ENCODE results near the gene TMTC1. TPM values are rescaled to one million over a fixed set of nuclear protein-coding genes. Genes with fewer than 3 reads are reported as not detected.

Gene TMTC1
- polyA plus RNA-seq, 4 donors: 1.1 to 11.4 (median 1.1) TPM

DNA sequence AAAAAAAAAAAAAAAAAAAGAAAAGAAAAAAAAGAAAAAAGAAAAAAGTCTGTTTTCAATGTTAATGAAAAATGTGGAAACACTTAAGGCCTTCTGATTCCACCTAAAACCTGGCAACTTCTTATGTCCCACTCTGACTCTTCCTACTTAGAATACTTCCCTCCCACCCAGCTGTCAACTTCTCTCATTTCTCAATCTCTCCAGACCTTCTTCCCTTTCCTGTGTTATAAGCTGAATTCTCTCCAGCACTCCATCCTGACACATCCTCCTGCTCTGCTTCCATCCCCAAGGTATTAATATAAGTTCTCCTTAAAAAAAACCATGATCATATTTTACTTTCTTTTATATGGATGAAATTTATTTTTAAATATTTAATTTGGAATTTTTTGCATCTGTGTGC is 20.3 kb upstream of the TMTC1 start:
- Histone ChIP-seq H3K4me3 (ENCODE audit: low read depth in 1 of 3, low read length in 3 of 3) (no peak overlapping the region), H3K9me3 (ENCODE audit: control insufficient read depth in 2 of 2, insufficient read depth in 1 of 2, low read depth in 1 of 2, low read length in 1 of 2) (peaks cover 0 to 3% of the 10 kb centered on the region in 2 donors), H3K4me1 (ENCODE audit: control insufficient read depth in 3 of 3, insufficient read depth in 2 of 3, low read depth in 1 of 3, low read length in 2 of 3) (no peaks in the 10 kb centered on the region), H3K27ac (ENCODE audit: low read depth in 1 of 3, low read length in 2 of 3) (no peak overlapping the region), H3K36me3 (ENCODE audit: control insufficient read depth in 3 of 3, insufficient read depth in 2 of 3, low read depth in 1 of 3, low read length in 3 of 3) (no peaks in the 10 kb centered on the region), H3K27me3 (ENCODE audit: control insufficient read depth in 3 of 3, insufficient read depth in 3 of 3, low read length in 3 of 3) (no peaks in the 10 kb centered on the region)
- no peak for FAIRE-seq
- DNase-seq: no peak

DNA sequence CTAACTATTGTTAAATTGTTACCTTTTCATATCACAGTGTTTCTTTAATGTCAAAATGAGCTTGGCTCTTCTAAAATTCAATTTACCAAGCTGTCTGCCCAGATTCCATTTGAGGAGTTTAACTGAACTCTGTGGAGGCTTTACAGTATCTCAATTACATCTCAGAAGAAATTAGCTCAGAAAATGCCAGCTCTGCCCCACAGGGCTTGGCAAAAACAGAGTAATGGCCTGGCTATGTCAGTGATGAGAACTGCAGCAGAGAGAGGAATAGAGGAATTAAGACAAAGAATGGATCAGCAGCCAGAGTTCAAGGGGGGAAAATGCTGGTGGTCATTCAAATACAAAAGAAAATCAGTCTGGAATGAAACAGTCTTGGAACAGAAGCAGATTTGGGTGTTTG is 15.8 kb upstream of the TMTC1 start:
- Histone ChIP-seq H3K4me3 (ENCODE audit: low read depth in 1 of 3, low read length in 3 of 3) (no peak overlapping the region), H3K27me3 (ENCODE audit: control insufficient read depth in 3 of 3, insufficient read depth in 3 of 3, low read length in 3 of 3) (no peaks in the 10 kb centered on the region), H3K36me3 (ENCODE audit: control insufficient read depth in 3 of 3, insufficient read depth in 2 of 3, low read depth in 1 of 3, low read length in 3 of 3) (no peaks in the 10 kb centered on the region), H3K4me1 (ENCODE audit: control insufficient read depth in 3 of 3, insufficient read depth in 2 of 3, low read depth in 1 of 3, low read length in 2 of 3) (no peaks in the 10 kb centered on the region), H3K27ac (ENCODE audit: low read depth in 1 of 3, low read length in 2 of 3) (no peak overlapping the region), H3K9me3 (ENCODE audit: control insufficient read depth in 2 of 2, insufficient read depth in 1 of 2, low read depth in 1 of 2, low read length in 1 of 2) (no peaks in the 10 kb centered on the region)
- DNase-seq: no peak
- FAIRE-seq: no peak

DNA sequence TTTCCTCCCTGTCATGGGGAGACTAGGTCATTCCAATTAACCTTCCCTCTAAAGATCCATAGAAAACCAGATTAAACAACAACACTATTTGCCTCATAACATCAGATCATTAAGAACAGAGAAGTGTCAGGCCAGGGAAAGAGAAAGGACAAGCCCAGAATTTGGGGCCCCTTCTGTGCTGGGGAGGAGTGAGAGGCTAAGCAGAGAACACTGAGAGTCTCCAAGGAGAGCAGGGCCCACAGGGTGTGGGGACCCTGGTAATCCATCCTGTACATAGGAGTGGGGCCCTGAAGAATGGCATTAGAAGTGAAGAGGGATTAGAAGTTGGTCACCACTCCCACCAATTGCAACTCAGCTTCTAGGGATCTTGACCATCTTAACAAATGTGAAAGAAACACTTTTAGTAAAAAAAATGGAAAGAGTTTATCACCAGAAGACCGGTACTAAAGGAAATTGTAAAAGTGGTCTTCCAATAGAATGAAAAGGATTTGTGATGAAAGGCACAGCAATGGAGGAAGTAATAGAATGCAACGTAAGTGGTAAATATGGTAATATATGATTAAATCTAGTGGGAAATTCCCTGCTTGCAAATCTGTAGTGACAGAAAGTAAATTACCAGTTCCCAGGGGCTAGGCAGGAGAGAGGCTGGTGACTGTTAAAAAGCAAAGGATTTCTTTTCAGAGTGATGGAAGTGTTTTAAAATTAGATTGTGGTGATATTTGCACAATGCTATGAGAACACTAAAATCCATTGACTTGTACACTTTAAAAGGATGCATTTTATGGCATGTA is 14.0 kb upstream of the TMTC1 start:
- Histone ChIP-seq H3K9me3 (ENCODE audit: control insufficient read depth in 2 of 2, insufficient read depth in 1 of 2, low read depth in 1 of 2, low read length in 1 of 2) (peaks cover 2 to 9% of the 10 kb centered on the region in 2 donors), H3K4me1 (ENCODE audit: control insufficient read depth in 3 of 3, insufficient read depth in 2 of 3, low read depth in 1 of 3, low read length in 2 of 3) (no peaks in the 10 kb centered on the region), H3K27me3 (ENCODE audit: control insufficient read depth in 3 of 3, insufficient read depth in 3 of 3, low read length in 3 of 3) (no peaks in the 10 kb centered on the region), H3K4me3 (ENCODE audit: low read depth in 1 of 3, low read length in 3 of 3) (no peak overlapping the region), H3K36me3 (ENCODE audit: control insufficient read depth in 3 of 3, insufficient read depth in 2 of 3, low read depth in 1 of 3, low read length in 3 of 3) (no peaks in the 10 kb centered on the region), H3K27ac (ENCODE audit: low read depth in 1 of 3, low read length in 2 of 3) (no peak overlapping the region)
- no peak for FAIRE-seq
- 33 to 69% (median 55%) methylated on average over 2 of the region's 2 CpGs for WGBS, 3 donors
- DNase-seq: no peak

DNA sequence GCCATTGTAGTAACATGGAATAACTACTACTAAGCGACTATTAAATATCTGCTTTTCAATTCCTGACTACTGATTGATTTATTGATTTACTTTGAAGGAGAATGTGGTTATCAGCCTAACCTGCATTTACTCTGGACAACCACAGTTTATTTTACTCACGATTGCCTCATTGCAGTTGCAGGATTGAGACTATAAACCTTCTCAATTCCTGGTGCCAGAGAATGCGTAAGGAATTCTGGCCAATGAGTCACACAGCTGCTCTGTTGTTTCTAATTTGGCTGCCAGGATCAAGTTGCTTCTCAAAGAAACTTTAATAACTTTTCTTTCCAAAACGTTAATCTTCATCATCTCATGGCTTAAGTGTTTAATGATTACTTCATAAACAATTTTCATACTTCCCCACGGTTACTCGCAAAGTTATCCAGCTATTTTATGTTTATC is 13.1 kb upstream of the TMTC1 start:
- no peak overlapping the region for H3K27ac ChIP-seq (ENCODE audit: low read depth in 1 of 3, low read length in 2 of 3)
- 37 to 45% (median 44%) methylated on average over 6 of the region's 6 CpGs for WGBS, 3 donors
- FAIRE-seq: no peak

DNA sequence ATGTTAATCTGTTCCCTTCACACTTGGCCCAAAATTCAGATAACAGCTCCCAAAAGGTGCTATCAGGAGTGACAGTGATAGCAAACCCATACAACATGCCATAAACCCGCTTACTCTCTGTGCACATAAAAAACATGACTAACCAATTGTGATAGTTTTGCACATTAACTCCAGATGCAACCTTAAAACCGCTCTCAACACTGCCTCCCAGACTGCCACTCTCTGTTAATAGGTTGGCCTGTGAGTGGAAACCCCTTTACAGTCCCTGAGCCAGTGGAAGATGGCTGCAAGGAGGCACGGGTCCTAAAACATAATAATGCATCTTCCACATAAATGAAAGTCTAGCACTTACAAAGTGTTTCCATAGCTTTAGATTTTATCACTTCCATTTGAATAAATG is 12.0 kb upstream of the TMTC1 start:
- Histone ChIP-seq H3K9me3 (ENCODE audit: control insufficient read depth in 2 of 2, insufficient read depth in 1 of 2, low read depth in 1 of 2, low read length in 1 of 2) (peaks cover 2 to 18% of the 10 kb centered on the region in 2 donors), H3K27me3 (ENCODE audit: control insufficient read depth in 3 of 3, insufficient read depth in 3 of 3, low read length in 3 of 3) (no peaks in the 10 kb centered on the region), H3K4me3 (ENCODE audit: low read depth in 1 of 3, low read length in 3 of 3) (no peak overlapping the region), H3K4me1 (ENCODE audit: control insufficient read depth in 3 of 3, insufficient read depth in 2 of 3, low read depth in 1 of 3, low read length in 2 of 3) (no peaks in the 10 kb centered on the region), H3K36me3 (ENCODE audit: control insufficient read depth in 3 of 3, insufficient read depth in 2 of 3, low read depth in 1 of 3, low read length in 3 of 3) (no peaks in the 10 kb centered on the region), H3K27ac (ENCODE audit: low read depth in 1 of 3, low read length in 2 of 3) (no peak overlapping the region)
- 46 to 64% (median 51%) methylated on average over 3 of the region's 3 CpGs for WGBS, 3 donors
- FAIRE-seq: no peak
- DNase-seq: no peak

More for the DNA sequence above, 13.1 kb upstream of the TMTC1 start:
- peak in 1 of 2 donors; percentile 5 for DNase-seq
- Histone ChIP-seq H3K9me3 (ENCODE audit: control insufficient read depth in 2 of 2, insufficient read depth in 1 of 2, low read depth in 1 of 2, low read length in 1 of 2) (peaks cover 2 to 18% of the 10 kb centered on the region in 2 donors), H3K4me1 (ENCODE audit: control insufficient read depth in 3 of 3, insufficient read depth in 2 of 3, low read depth in 1 of 3, low read length in 2 of 3) (no peaks in the 10 kb centered on the region), H3K27me3 (ENCODE audit: control insufficient read depth in 3 of 3, insufficient read depth in 3 of 3, low read length in 3 of 3) (no peaks in the 10 kb centered on the region), H3K36me3 (ENCODE audit: control insufficient read depth in 3 of 3, insufficient read depth in 2 of 3, low read depth in 1 of 3, low read length in 3 of 3) (no peaks in the 10 kb centered on the region), H3K4me3 (ENCODE audit: low read depth in 1 of 3, low read length in 3 of 3) (no peak overlapping the region)

DNA sequence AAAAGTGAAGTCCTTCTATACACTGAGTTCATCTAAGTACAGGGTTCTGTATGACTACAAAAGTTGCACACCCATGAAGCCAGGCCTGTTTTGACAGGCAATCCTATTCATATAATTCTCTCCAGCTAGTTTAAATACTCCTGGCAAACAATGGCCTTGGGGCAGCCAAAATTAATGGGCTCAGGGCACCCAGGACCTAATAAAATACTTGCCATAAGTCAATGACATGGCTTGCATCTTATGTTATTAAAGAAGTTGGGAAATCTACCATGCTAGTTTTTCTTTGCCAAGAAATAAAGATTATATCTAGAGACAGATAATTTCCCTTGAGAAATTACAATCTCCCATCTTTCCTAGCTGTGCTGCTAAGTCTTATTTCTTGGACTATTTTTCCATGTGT is 11.1 kb upstream of the TMTC1 start:
- H3K36me3 ChIP-seq (ENCODE audit: control insufficient read depth in 3 of 3, insufficient read depth in 2 of 3, low read depth in 1 of 3, low read length in 3 of 3): no peaks in the 10 kb centered on the region
- no peak for DNase-seq
- no peaks in the 10 kb centered on the region for H3K27me3 ChIP-seq (ENCODE audit: control insufficient read depth in 3 of 3, insufficient read depth in 3 of 3, low read length in 3 of 3)
- H3K9me3 ChIP-seq (ENCODE audit: control insufficient read depth in 2 of 2, insufficient read depth in 1 of 2, low read depth in 1 of 2, low read length in 1 of 2): peaks cover 2 to 21% of the 10 kb centered on the region in 2 donors
- no peak overlapping the region for H3K4me3 ChIP-seq (ENCODE audit: low read depth in 1 of 3, low read length in 3 of 3)
- no peak overlapping the region for H3K27ac ChIP-seq (ENCODE audit: low read depth in 1 of 3, low read length in 2 of 3)
- no peaks in the 10 kb centered on the region for H3K4me1 ChIP-seq (ENCODE audit: control insufficient read depth in 3 of 3, insufficient read depth in 2 of 3, low read depth in 1 of 3, low read length in 2 of 3)
- FAIRE-seq: no peak

DNA sequence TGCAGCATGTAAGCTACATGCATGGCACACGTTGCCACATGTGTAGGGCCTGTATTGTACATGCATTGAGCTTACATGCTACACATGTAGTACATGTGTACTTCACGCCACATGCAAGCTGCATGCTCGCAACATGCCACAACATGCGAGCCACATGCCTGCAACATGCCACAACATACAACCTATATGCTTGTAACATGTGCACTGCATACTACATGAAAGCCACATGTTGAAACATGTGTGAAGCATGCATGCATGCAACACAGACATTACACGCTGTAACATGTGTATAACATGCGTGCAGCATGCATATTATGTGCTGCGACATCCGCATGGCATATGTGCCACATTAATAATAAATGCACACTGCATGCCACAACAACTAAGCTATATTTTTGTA is 9.1 kb upstream of the TMTC1 start:
- Histone ChIP-seq H3K27ac (ENCODE audit: low read depth in 1 of 3, low read length in 2 of 3) (no peak overlapping the region), H3K4me1 (ENCODE audit: control insufficient read depth in 3 of 3, insufficient read depth in 2 of 3, low read depth in 1 of 3, low read length in 2 of 3) (no peaks in the 10 kb centered on the region), H3K4me3 (ENCODE audit: low read depth in 1 of 3, low read length in 3 of 3) (no peak overlapping the region), H3K9me3 (ENCODE audit: control insufficient read depth in 2 of 2, insufficient read depth in 1 of 2, low read depth in 1 of 2, low read length in 1 of 2) (peaks cover 2 to 21% of the 10 kb centered on the region in 2 donors), H3K36me3 (ENCODE audit: control insufficient read depth in 3 of 3, insufficient read depth in 2 of 3, low read depth in 1 of 3, low read length in 3 of 3) (no peaks in the 10 kb centered on the region), H3K27me3 (ENCODE audit: control insufficient read depth in 3 of 3, insufficient read depth in 3 of 3, low read length in 3 of 3) (no peaks in the 10 kb centered on the region)
- no peak for DNase-seq
- FAIRE-seq: no peak
- WGBS, 3 donors: 93 to 95% (median 94%) methylated on average over 8 of the region's 8 CpGs

DNA sequence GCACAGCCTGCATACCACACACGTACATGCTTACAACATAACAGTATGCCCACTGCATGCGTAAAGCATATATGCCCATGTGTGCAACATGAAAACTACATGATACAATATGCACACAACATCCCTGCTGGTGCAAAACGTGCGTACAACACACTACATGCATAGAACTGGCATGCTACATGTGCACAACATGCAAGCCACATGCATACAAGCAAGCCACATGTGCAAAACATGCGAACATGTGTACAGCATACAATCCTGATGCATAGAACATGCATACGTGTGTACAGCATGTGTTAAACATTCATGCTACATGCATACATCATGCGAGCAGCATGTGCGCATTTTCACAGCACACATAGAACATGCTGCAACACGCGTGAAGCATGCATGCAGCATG is 8.4 kb upstream of the TMTC1 start:
- no peak for DNase-seq
- FAIRE-seq: no peak

More for the DNA sequence above, 8.4 kb upstream of the TMTC1 start:
- peaks cover 0 to 3% (median 0%) of the 10 kb centered on the region in 3 donors for H3K27me3 ChIP-seq (ENCODE audit: control insufficient read depth in 3 of 3, insufficient read depth in 3 of 3, low read length in 3 of 3)
- H3K4me1 ChIP-seq (ENCODE audit: control insufficient read depth in 3 of 3, insufficient read depth in 2 of 3, low read depth in 1 of 3, low read length in 2 of 3): no peaks in the 10 kb centered on the region
- WGBS, 3 donors: 93 to 95% (median 93%) methylated on average over 10 of the region's 10 CpGs
- H3K4me3 ChIP-seq (ENCODE audit: low read depth in 1 of 3, low read length in 3 of 3): no peak overlapping the region
- peaks cover 2 to 21% of the 10 kb centered on the region in 2 donors for H3K9me3 ChIP-seq (ENCODE audit: control insufficient read depth in 2 of 2, insufficient read depth in 1 of 2, low read depth in 1 of 2, low read length in 1 of 2)
- no peaks in the 10 kb centered on the region for H3K36me3 ChIP-seq (ENCODE audit: control insufficient read depth in 3 of 3, insufficient read depth in 2 of 3, low read depth in 1 of 3, low read length in 3 of 3)
- no peak overlapping the region for H3K27ac ChIP-seq (ENCODE audit: low read depth in 1 of 3, low read length in 2 of 3)

Measured in small intestine (tissue), 7 donors.